PC-3 (cell line): ENCODE measurements around the gene GBX1. TPM values are rescaled to one million over a fixed set of nuclear protein-coding genes. Genes with fewer than 3 reads are reported as not detected.

ENCODE experiments used
- ATAC-seq: fragments of 200-7000 bp; cut with Tn5 transposase; 2 replicates; pipeline ENCODE4 v1.9.1; 2020; ENCODE audit warnings: mild to moderate bottlenecking, moderate library complexity
- BruUV-seq: library from RNA; stranded (reverse); fragments of 400-500 nt; replicated peaks from 2 replicates; lab custom pipeline; 2021; lab: Mats Ljungman, UMichigan
- CTCF ChIA-PET: fragments of 300-600 bp; sonication (Branson Sonifier 250); formaldehyde crosslinking; loops from one replicate; lab custom pipeline; 2022; ENCODE audit warnings: antibody characterized with exemption; lab: Charles Lee
- POLR2A ChIA-PET: fragments of 300-600 bp; sonication (Branson Sonifier 250); formaldehyde crosslinking; loops from one replicate; lab custom pipeline; 2022; ENCODE audit warnings: antibody characterized with exemption; ENCODE audit not compliant: unreplicated experiment; lab: Charles Lee
- DNase-seq: peaks from one replicate; pipeline ENCODE4 v3.0.0-alpha.2; 2015
- H2AFZ ChIP-seq: fragments of 300-600 bp; sonication (generic); 2 replicates; pipeline ENCODE4 v1.6.0; 2016; ENCODE audit warnings: antibody characterized with exemption, low read length
- H3F3A ChIP-seq: fragments of 300-600 bp; sonication (generic); one replicate; pipeline ENCODE4 v1.6.0; 2017; ENCODE audit warnings: antibody characterized with exemption, low read length, control low read depth, mild to moderate bottlenecking; ENCODE audit not compliant: unreplicated experiment
- H3K27ac ChIP-seq: fragments of 300-600 bp; sonication (generic); 2 replicates; pipeline ENCODE4 v1.5.1; 2016; ENCODE audit warnings: mild to moderate bottlenecking, low read length
- H3K27me3 ChIP-seq: fragments of 300-600 bp; sonication (generic); 2 replicates; pipeline ENCODE4 v1.6.1; 2016; ENCODE audit warnings: low read length, mixed read lengths
- H3K36me3 ChIP-seq: fragments of 300-600 bp; sonication (generic); 2 replicates; pipeline ENCODE4 v1.6.1; 2016; ENCODE audit warnings: low read depth, mixed run types, low read length, mixed read lengths
- H3K4me1 ChIP-seq: fragments of 300-600 bp; sonication (generic); 2 replicates; pipeline ENCODE4 v1.5.1; 2016; ENCODE audit warnings: low read length; ENCODE audit not compliant: insufficient read depth
- H3K4me2 ChIP-seq: fragments of 300-600 bp; sonication (generic); 2 replicates; pipeline ENCODE4 v1.6.0; 2016; ENCODE audit warnings: low read length
- H3K4me3 ChIP-seq: fragments of 300-600 bp; sonication (generic); 2 replicates; pipeline ENCODE4 v1.5.1; 2016; ENCODE audit warnings: mild to moderate bottlenecking, low read length, mixed read lengths
- H3K79me2 ChIP-seq: fragments of 300-600 bp; sonication (generic); 2 replicates; pipeline ENCODE4 v1.6.1; 2017; ENCODE audit warnings: low read length, mixed read lengths
- H3K9ac ChIP-seq: fragments of 300-600 bp; sonication (generic); 2 replicates; pipeline ENCODE4 v1.6.0; 2016; ENCODE audit warnings: mild to moderate bottlenecking, low read length
- H3K9me2 ChIP-seq: fragments of 300-600 bp; sonication (generic); replicated peaks from 2 replicates; pipeline ENCODE4 v1.6.1; 2016; ENCODE audit warnings: mixed run types, low read length, mixed read lengths
- H3K9me3 ChIP-seq: fragments of 300-600 bp; sonication (generic); 2 replicates; pipeline ENCODE4 v1.6.1; 2016; ENCODE audit warnings: low read length, mixed read lengths
- H4K20me1 ChIP-seq: fragments of 300-600 bp; sonication (generic); 2 replicates; pipeline ENCODE4 v1.6.1; 2016; ENCODE audit warnings: low read length, mixed read lengths
- CTCF ChIP-seq: fragments of 300-600 bp; sonication (generic); conservative IDR thresholded peaks from 2 replicates; pipeline ENCODE4 v1.5.1; 2017; ENCODE audit warnings: antibody characterized with exemption, low read depth, mild to moderate bottlenecking, low read length
- EZH2 ChIP-seq: fragments of 300-600 bp; sonication (generic); IDR thresholded peaks from one replicate; pipeline ENCODE4 v1.6.1; 2017; ENCODE audit warnings: antibody characterized with exemption, mild to moderate bottlenecking, low read length; ENCODE audit not compliant: unreplicated experiment
- EZH2phosphoT487 ChIP-seq: fragments of 300-600 bp; sonication (generic); IDR thresholded peaks from 2 replicates; pipeline ENCODE4 v1.6.1; 2018; ENCODE audit warnings: mild to moderate bottlenecking, antibody characterized with exemption, low read length, borderline replicate concordance
- intact Hi-C: fragments of 100-400 bp; cut with micrococcal nuclease; formaldehyde crosslinking; loops from 2 replicates; pipeline ENCODE4 v1.9.0; 2023
- total RNA-seq: library from RNA; depleted of rRNA; stranded (reverse); fragments of >200 nt; gene quantifications from 2 replicates; pipeline ENCODE4 v1.2.3, GENCODE V29; 2014

Gene GBX1
- total RNA-seq, 1 experiment from 2014 or later = not detected

GRCh38 chr7:151143261-151144015 is 24.1 kb downstream of the GBX1 start:
- POLR2A ChIA-PET = no interaction called here
- H3K9me2 ChIP-seq = no peaks in the 10 kb centered on the region
- DNase-seq = no peak
- no peak overlapping the region for H3K9ac ChIP-seq
- CTCF ChIA-PET = no interaction called here
- no peaks in the 10 kb centered on the region for H3F3A ChIP-seq
- no peak for ATAC-seq
- no peak overlapping the region for H2AFZ ChIP-seq
- TSS peak; percentile 5 for BruUV-seq
- no peak overlapping the region for H3K4me2 ChIP-seq
- H3K27ac ChIP-seq = no peak overlapping the region
- H3K36me3 ChIP-seq = no peaks in the 10 kb centered on the region; the same call in 1 of the 2 replicates
- H3K27me3 ChIP-seq = no peaks in the 10 kb centered on the region
- H3K9me3 ChIP-seq = no peaks in the 10 kb centered on the region
- no peaks in the 10 kb centered on the region for H3K4me1 ChIP-seq
- H3K79me2 ChIP-seq = no peaks in the 10 kb centered on the region
- no peaks in the 10 kb centered on the region for H4K20me1 ChIP-seq
- no peak overlapping the region for H3K4me3 ChIP-seq
- TF ChIP-seq CTCF (no peak), EZH2phosphoT487 (no peak), EZH2 (no peak)
- intact Hi-C loops = no loop called here

- BruUV-seq = no TSS peak
- no peaks in the 10 kb centered on the region for H3K27me3 ChIP-seq
- intact Hi-C loops = no loop called here
- ChIA-PET CTCF (no interaction called here), POLR2A (no interaction called here)
- H3K79me2 ChIP-seq = no peaks in the 10 kb centered on the region
- H3F3A ChIP-seq = no peaks in the 10 kb centered on the region
- H3K36me3 ChIP-seq = no peaks in the 10 kb centered on the region; the same call in 1 of the 2 replicates
- H3K27ac ChIP-seq = no peak overlapping the region
- no peaks in the 10 kb centered on the region for H3K9me2 ChIP-seq
- H2AFZ ChIP-seq = no peak overlapping the region
- H3K4me3 ChIP-seq = no peak overlapping the region
- no peaks in the 10 kb centered on the region for H4K20me1 ChIP-seq
- no peak for TF ChIP-seq EZH2
- TF ChIP-seq EZH2phosphoT487 = no peak
- TF ChIP-seq CTCF = no peak
- DNase-seq (no peak), ATAC-seq (no peak)
- no peak overlapping the region for H3K4me2 ChIP-seq
- no peak overlapping the region for H3K9ac ChIP-seq
- H3K9me3 ChIP-seq = no peaks in the 10 kb centered on the region
- no peaks in the 10 kb centered on the region for H3K4me1 ChIP-seq
Observed at GRCh38 chr7:151142686-151143040, 24.8 kb downstream of the GBX1 start.

- Histone ChIP-seq H4K20me1 (no peaks in the 10 kb centered on the region), H3F3A (no peaks in the 10 kb centered on the region), H3K9me3 (no peaks in the 10 kb centered on the region), H3K36me3 (no peaks in the 10 kb centered on the region; the same call in 1 of the 2 replicates), H3K4me1 (no peaks in the 10 kb centered on the region), H3K9ac (no peak overlapping the region), H3K4me3 (no peak overlapping the region), H3K79me2 (no peaks in the 10 kb centered on the region), H3K9me2 (no peaks in the 10 kb centered on the region), H3K27me3 (no peaks in the 10 kb centered on the region), H3K4me2 (no peak overlapping the region), H3K27ac (no peak overlapping the region), H2AFZ (no peak overlapping the region)
- POLR2A ChIA-PET = no interaction called here
- TF ChIP-seq CTCF (no peak), EZH2 (no peak), EZH2phosphoT487 (no peak)
- intact Hi-C loops = no loop called here
- BruUV-seq = no TSS peak
- CTCF ChIA-PET = no interaction called here
- DNase-seq = no peak
- no peak for ATAC-seq
Observed at GRCh38 chr7:151141855-151142685, 25.4 kb downstream of the GBX1 start.
